OCI-LY7 (cell line): ENCODE measurements around the gene MMP20.

Experiments
- EZH2phosphoT487 ChIP-seq: fragments of 200-600 bp; sonication (generic); IDR thresholded peaks from 2 replicates; pipeline ENCODE4 v1.6.1; 2018; ENCODE audit warnings: low read depth, borderline replicate concordance, mild to moderate bottlenecking, mixed run types, antibody characterized with exemption, low read length, moderate library complexity, mixed read lengths
- TF ChIP-seq, protein P1 (sequence below): fragments of 200-600 bp; sonication (generic); conservative IDR thresholded peaks from 2 replicates; pipeline ENCODE4 v1.5.1; 2014; ENCODE audit warnings: mild to moderate bottlenecking, antibody characterized with exemption, low read length, moderate library complexity, mixed read lengths

DNA sequence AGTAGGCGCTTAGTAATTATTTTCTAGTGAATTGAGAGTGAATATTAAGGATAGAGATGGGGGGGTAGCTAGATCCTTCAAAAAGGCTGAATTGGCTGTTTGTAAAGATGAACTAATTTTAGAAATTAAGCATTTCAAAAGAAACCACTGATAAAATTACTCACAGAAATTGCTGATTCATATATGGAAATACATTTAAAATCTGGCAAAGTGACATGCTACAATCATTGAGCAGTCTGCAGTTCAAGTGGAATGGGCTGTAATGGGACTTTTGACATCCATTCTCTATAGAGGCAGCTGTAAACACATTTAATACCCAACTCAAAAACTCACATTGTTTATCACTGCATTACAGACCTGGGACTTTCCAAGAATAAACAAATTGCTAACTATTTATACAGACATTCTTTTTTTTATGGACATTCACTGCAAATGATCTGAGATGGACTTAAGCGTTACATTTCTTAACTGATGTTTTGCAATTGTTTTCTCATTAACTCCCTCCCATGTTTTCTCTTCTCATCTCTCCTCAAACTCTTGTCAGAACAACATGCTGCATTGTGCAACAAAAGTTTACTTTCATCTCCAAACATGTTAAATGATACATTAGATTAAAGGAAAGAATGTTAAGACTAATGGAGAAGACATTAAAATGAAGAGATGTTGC, 52.4 kb downstream of the MMP20 start:
- TF ChIP-seq, protein P1, sequence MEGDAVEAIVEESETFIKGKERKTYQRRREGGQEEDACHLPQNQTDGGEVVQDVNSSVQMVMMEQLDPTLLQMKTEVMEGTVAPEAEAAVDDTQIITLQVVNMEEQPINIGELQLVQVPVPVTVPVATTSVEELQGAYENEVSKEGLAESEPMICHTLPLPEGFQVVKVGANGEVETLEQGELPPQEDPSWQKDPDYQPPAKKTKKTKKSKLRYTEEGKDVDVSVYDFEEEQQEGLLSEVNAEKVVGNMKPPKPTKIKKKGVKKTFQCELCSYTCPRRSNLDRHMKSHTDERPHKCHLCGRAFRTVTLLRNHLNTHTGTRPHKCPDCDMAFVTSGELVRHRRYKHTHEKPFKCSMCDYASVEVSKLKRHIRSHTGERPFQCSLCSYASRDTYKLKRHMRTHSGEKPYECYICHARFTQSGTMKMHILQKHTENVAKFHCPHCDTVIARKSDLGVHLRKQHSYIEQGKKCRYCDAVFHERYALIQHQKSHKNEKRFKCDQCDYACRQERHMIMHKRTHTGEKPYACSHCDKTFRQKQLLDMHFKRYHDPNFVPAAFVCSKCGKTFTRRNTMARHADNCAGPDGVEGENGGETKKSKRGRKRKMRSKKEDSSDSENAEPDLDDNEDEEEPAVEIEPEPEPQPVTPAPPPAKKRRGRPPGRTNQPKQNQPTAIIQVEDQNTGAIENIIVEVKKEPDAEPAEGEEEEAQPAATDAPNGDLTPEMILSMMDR, result no peak
- no peak for TF ChIP-seq EZH2phosphoT487
